Memory B cell (primary cell): ENCODE results near the gene BTAF1.
A peak's percentile ranks its signal among the peaks of the same experiment; 100 is the strongest.

Experiments
- ATAC-seq: fragments of 150-1000 bp; cut with Tn5 transposase; 2 replicates; pipeline ENCODE4 v1.10.0; 2021; ENCODE audit warnings: low read depth, mild to moderate bottlenecking, moderate library complexity
- DNase-seq, 2 donors: peaks; one replicate each; pipeline ENCODE4 v3.0.0; 2022; ENCODE audit warnings: low spot score in 2 of 2
- H3K27ac Mint-ChIP-seq: one replicate; pipeline ENCODE4 v1.8.0; 2022; ENCODE audit warnings: mild to moderate bottlenecking, moderate library complexity, mixed read lengths
- H3K27me3 Mint-ChIP-seq: one replicate; pipeline ENCODE4 v1.8.0; 2022; ENCODE audit warnings: mixed read lengths
- H3K36me3 Mint-ChIP-seq: one replicate; pipeline ENCODE4 v1.8.0; 2022; ENCODE audit warnings: mild to moderate bottlenecking, mixed read lengths
- H3K4me1 Mint-ChIP-seq: one replicate; pipeline ENCODE4 v1.8.0; 2022; ENCODE audit warnings: mixed read lengths
- H3K4me3 Mint-ChIP-seq: one replicate; pipeline ENCODE4 v1.8.0; 2022; ENCODE audit warnings: mild to moderate bottlenecking, moderate library complexity, mixed read lengths
- H3K9me3 Mint-ChIP-seq: one replicate; pipeline ENCODE4 v1.8.0; 2022; ENCODE audit warnings: mixed read lengths

The BTAF1 gene

GRCh38 chr10:91923371-91924211, at the start of gene BTAF1:
Gene BTAF1 (plus strand): TSS chr10:91923770. CDS start chr10:91924077, 307 bp downstream.
- Mint-ChIP-seq H3K9me3 (peaks cover 1% of the 10 kb centered on the region), H3K36me3 (peaks cover 9% of the 10 kb centered on the region), H3K4me1 (peaks cover 25% of the 10 kb centered on the region), H3K27ac (peak within 1 kb of the TSS; percentile 96), H3K4me3 (peak within 1 kb of the TSS; percentile 90), H3K27me3 (peaks cover 2% of the 10 kb centered on the region)
- DNase-seq: peak; percentile 84 to 86
- ATAC-seq: peak; percentile 92

GRCh38 chr10:91875156-91875555, 48.4 kb upstream of the BTAF1 start:
- H3K9me3 Mint-ChIP-seq: no peaks in the 10 kb centered on the region
- no peak for ATAC-seq

GRCh38 chr10:91875779-91876178, 47.8 kb upstream of the BTAF1 start:
- Mint-ChIP-seq H3K27me3 (no peaks in the 10 kb centered on the region), H3K36me3 (no peaks in the 10 kb centered on the region), H3K4me3 (no peak overlapping the region), H3K27ac (no peak overlapping the region), H3K9me3 (no peaks in the 10 kb centered on the region), H3K4me1 (no peaks in the 10 kb centered on the region)
- ATAC-seq (no peak), DNase-seq (no peak)

More at GRCh38 chr10:91875156-91875555, 48.4 kb upstream of the BTAF1 start:
- DNase-seq: no peak
- H3K4me1 Mint-ChIP-seq: no peaks in the 10 kb centered on the region
- no peaks in the 10 kb centered on the region for H3K36me3 Mint-ChIP-seq
- no peak overlapping the region for H3K4me3 Mint-ChIP-seq
- no peaks in the 10 kb centered on the region for H3K27me3 Mint-ChIP-seq
- H3K27ac Mint-ChIP-seq: no peak overlapping the region

GRCh38 chr10:91879515-91880170, 43.9 kb upstream of the BTAF1 start:
- H3K27me3 Mint-ChIP-seq: no peaks in the 10 kb centered on the region
- H3K9me3 Mint-ChIP-seq: peaks cover 5% of the 10 kb centered on the region
- no peaks in the 10 kb centered on the region for H3K36me3 Mint-ChIP-seq
- H3K4me1 Mint-ChIP-seq: peaks cover 4% of the 10 kb centered on the region
- ATAC-seq: no peak
- H3K4me3 Mint-ChIP-seq: no peak overlapping the region
- no peak for DNase-seq
- no peak overlapping the region for H3K27ac Mint-ChIP-seq

GRCh38 chr10:91880310-91880709, 43.3 kb upstream of the BTAF1 start:
- Mint-ChIP-seq H3K4me3 (no peak overlapping the region), H3K27me3 (no peaks in the 10 kb centered on the region), H3K4me1 (peaks cover 4% of the 10 kb centered on the region), H3K9me3 (peaks cover 5% of the 10 kb centered on the region), H3K36me3 (no peaks in the 10 kb centered on the region), H3K27ac (no peak overlapping the region)
- DNase-seq: no peak
- ATAC-seq: no peak

GRCh38 chr10:91883549-91884444, 39.8 kb upstream of the BTAF1 start:
- no peaks in the 10 kb centered on the region for H3K36me3 Mint-ChIP-seq
- DNase-seq: no peak

GRCh38 chr10:91884536-91884935, 39.0 kb upstream of the BTAF1 start:
- Mint-ChIP-seq H3K4me3 (no peak overlapping the region), H3K4me1 (peaks cover 9% of the 10 kb centered on the region), H3K27ac (no peak overlapping the region), H3K36me3 (no peaks in the 10 kb centered on the region), H3K27me3 (peaks cover 2% of the 10 kb centered on the region), H3K9me3 (peaks cover 5% of the 10 kb centered on the region)
- no peak for ATAC-seq
- no peak for DNase-seq

More at GRCh38 chr10:91883549-91884444, 39.8 kb upstream of the BTAF1 start:
- Mint-ChIP-seq H3K4me1 (peaks cover 9% of the 10 kb centered on the region), H3K9me3 (peaks cover 5% of the 10 kb centered on the region), H3K27me3 (no peaks in the 10 kb centered on the region), H3K4me3 (no peak overlapping the region), H3K27ac (no peak overlapping the region)
- no peak for ATAC-seq

- ATAC-seq (no peak), DNase-seq (no peak)
- Mint-ChIP-seq H3K4me1 (peaks cover 9% of the 10 kb centered on the region), H3K9me3 (peaks cover 5% of the 10 kb centered on the region), H3K36me3 (no peaks in the 10 kb centered on the region), H3K4me3 (no peak overlapping the region), H3K27ac (no peak overlapping the region), H3K27me3 (peaks cover 2% of the 10 kb centered on the region)
These were observed 38.0 kb upstream of the BTAF1 start for GRCh38 chr10:91885362-91886079.

- no peak for ATAC-seq
- Mint-ChIP-seq H3K4me3 (peak overlapping the region; percentile 92), H3K4me1 (peaks cover 9% of the 10 kb centered on the region), H3K27ac (no peak overlapping the region), H3K36me3 (no peaks in the 10 kb centered on the region), H3K27me3 (peaks cover 2% of the 10 kb centered on the region), H3K9me3 (no peaks in the 10 kb centered on the region)
- DNase-seq: no peak
These were observed 36.7 kb upstream of the BTAF1 start for GRCh38 chr10:91886954-91887271.

- ATAC-seq: peak; percentile 77
- Mint-ChIP-seq H3K36me3 (no peaks in the 10 kb centered on the region), H3K4me3 (peak overlapping the region; percentile 92), H3K4me1 (peaks cover 9% of the 10 kb centered on the region), H3K9me3 (no peaks in the 10 kb centered on the region), H3K27me3 (peaks cover 2% of the 10 kb centered on the region), H3K27ac (no peak overlapping the region)
- DNase-seq: peak in 1 of 2 donors; percentile 15
These were observed 36.1 kb upstream of the BTAF1 start for GRCh38 chr10:91887272-91888076.

GRCh38 chr10:91891125-91892001, 32.2 kb upstream of the BTAF1 start:
- H3K27me3 Mint-ChIP-seq: peaks cover 2% of the 10 kb centered on the region
- ATAC-seq: no peak
- no peak overlapping the region for H3K4me3 Mint-ChIP-seq

GRCh38 chr10:91893051-91893450, 30.5 kb upstream of the BTAF1 start:
- no peak overlapping the region for H3K27ac Mint-ChIP-seq
- peaks cover 4% of the 10 kb centered on the region for H3K27me3 Mint-ChIP-seq
- ATAC-seq: no peak
- peaks cover 2% of the 10 kb centered on the region for H3K9me3 Mint-ChIP-seq
- DNase-seq: no peak
- H3K36me3 Mint-ChIP-seq: no peaks in the 10 kb centered on the region
- peaks cover 5% of the 10 kb centered on the region for H3K4me1 Mint-ChIP-seq
- no peak overlapping the region for H3K4me3 Mint-ChIP-seq

More at GRCh38 chr10:91891125-91892001, 32.2 kb upstream of the BTAF1 start:
- no peak overlapping the region for H3K27ac Mint-ChIP-seq
- no peaks in the 10 kb centered on the region for H3K36me3 Mint-ChIP-seq
- no peak for DNase-seq
- H3K4me1 Mint-ChIP-seq: peaks cover 10% of the 10 kb centered on the region
- peaks cover 2% of the 10 kb centered on the region for H3K9me3 Mint-ChIP-seq
